ENCODE measurements around the gene SAPCD2.
A peak's percentile ranks its signal among the peaks of the same experiment; 100 is the strongest.
"Not testable (repeated sequence)": the region's sequence is repeated elsewhere in the genome, so short reads cannot be mapped to it uniquely, and the experiment has no call there.

SAPCD2 gene

DNA sequence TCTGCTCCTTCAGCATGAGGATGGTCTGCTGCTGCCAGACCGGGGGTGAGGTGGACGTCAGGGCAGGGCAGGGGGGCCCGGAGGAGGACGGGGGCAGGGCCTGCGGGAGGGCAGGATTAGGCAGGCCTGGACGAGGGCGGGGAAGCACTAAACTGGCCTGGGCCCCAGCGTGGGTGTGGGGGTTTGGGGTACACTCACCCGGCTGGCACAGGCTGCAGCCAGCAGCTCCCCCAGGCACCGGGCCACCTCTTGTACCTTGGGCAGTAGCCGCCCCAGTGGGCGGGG lies 5.5 kb downstream of the SAPCD2 start:
- POLR2A ChIA-PET: no interaction called here
- CTCF ChIA-PET: interaction anchor here (0.6 to 1.2 kb wide), 3 partner anchors 12 to 187 kb away, joined by 3 to 5 read pairs (median 4); partner anchors contain the start of gene UAP1L1
- TF ChIP-seq FOXM1 (IDR thresholded peaks at IDR 0.05; ENCODE audit: borderline replicate concordance) (no peak), HDGF (IDR thresholded peaks at IDR 0.05; ENCODE audit: borderline replicate concordance) (no peak), ZNF384 (IDR thresholded peaks at IDR 0.05) (no peak), FOXK2 (IDR thresholded peaks at IDR 0.05) (no peak), SP1 (IDR thresholded peaks at IDR 0.05) (no peak), BHLHE40 (IDR thresholded peaks at IDR 0.05; ENCODE audit: borderline replicate concordance) (no peak), LEF1 (IDR thresholded peaks at IDR 0.05; ENCODE audit: borderline replicate concordance) (no peak), L3MBTL2 (conservative IDR thresholded peaks at IDR 0.05) (no peak), TARDBP (IDR thresholded peaks at IDR 0.05) (no peak), CTBP1 (IDR thresholded peaks at IDR 0.05; ENCODE audit: borderline replicate concordance) (no peak)
- TF ChIP-seq, protein P1, sequence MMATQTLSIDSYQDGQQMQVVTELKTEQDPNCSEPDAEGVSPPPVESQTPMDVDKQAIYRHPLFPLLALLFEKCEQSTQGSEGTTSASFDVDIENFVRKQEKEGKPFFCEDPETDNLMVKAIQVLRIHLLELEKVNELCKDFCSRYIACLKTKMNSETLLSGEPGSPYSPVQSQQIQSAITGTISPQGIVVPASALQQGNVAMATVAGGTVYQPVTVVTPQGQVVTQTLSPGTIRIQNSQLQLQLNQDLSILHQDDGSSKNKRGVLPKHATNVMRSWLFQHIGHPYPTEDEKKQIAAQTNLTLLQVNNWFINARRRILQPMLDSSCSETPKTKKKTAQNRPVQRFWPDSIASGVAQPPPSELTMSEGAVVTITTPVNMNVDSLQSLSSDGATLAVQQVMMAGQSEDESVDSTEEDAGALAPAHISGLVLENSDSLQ (IDR thresholded peaks at IDR 0.05): no peak
- no peak for DNase-seq (ENCODE audit: extremely low spot score)

DNA sequence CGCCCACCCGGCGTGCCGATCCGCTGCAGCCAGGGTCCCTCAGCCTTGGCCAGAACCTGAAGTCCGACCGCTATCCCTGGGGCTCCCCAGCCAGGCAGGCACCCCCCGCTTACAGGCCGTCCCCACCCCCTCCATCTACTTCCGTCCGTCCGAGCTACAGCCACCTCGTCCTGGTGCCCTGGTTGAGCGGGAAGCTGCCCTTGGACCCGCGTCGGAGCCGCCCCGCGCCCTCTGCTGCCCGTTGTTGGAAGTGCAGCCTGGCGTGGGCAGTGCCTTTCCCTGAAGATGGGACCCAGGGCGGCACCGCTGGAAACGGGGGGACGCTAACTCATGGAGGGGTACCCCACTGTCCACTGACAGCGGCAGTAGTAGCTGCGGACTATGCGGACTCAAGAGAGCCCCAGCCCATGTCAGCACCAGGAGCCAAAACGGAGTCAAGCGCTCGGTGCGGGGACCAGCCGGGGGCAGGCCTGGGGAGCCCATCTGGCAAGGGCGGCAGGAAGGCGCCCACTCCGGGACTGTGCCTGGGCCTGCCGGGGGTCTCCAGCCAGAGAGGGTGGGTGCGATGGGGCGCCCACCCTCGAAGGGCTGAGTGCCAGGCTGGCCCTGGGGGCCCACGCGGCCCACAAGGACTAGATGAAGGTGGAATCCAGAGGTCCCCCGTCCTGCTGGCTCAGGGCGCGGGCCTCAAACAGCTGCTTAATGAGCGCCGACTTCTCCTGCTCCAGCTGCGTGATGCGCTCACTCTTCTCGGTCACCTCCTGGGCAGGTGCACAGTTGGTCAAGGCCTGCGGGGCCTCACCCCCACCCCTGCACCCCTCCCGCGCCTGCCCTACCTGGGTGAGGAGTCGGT lies 6.1 kb downstream of the SAPCD2 start:
- POLR2A ChIA-PET: interaction anchor here (0.9 kb wide), 1 partner anchor 15 kb away, joined by 5 read pairs; no protein-coding TSS in a partner anchor

DNA sequence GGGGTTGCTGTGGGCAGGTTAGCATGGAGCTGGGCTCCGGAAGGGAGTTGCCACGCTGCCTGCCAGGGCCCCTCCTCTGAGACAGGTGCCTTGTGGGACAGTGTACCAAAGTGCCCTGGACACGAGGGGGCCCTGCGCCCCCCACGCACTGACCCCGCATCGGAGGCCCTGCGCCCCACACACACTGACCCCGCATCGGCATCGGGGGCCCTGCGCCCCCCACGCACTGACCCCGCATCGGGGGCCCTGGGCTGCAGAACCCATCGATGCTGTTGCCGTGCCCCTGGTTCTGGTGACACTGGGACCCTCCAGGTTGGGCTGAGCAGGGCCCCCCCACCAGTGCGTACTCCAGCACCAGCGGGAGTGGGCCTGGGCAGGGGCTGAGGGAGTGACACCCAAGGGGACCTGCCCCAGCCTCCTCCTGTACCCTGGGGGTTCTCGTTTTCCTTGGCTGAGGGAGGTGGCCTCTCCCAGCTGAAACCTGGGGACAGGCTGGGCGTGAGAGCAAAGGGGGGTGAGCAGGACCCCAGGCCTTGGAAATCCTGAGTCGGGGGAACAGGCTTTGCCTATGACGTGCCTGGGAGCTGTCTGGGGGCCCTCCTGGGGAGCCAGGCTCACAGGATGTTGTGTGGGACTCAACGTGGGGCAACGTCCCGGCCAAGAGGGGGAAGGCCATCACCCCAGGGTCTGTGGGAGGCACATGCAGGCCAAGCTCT lies 6.9 kb downstream of the SAPCD2 start:
- CTCF ChIA-PET: interaction anchor here (0.6 to 1.2 kb wide), 12 partner anchors 8 to 275 kb away, joined by 3 to 9 read pairs (median 4); partner anchors contain the start of genes MAN1B1, NPDC1 and UAP1L1
- POLR2A ChIA-PET: interaction anchor here (0.9 kb wide), 1 partner anchor 15 kb away, joined by 5 read pairs; no protein-coding TSS in a partner anchor
- DNase-seq (ENCODE audit: extremely low spot score): no peak
- TF ChIP-seq ARNT (IDR thresholded peaks at IDR 0.05): no peak
- no peak for TF ChIP-seq TARDBP (IDR thresholded peaks at IDR 0.05)
- TF ChIP-seq CTBP1 (IDR thresholded peaks at IDR 0.05; ENCODE audit: borderline replicate concordance): no peak
- no peak for TF ChIP-seq L3MBTL2 (conservative IDR thresholded peaks at IDR 0.05)
- TF ChIP-seq HDGF (IDR thresholded peaks at IDR 0.05; ENCODE audit: borderline replicate concordance): no peak
- TF ChIP-seq ZNF384 (IDR thresholded peaks at IDR 0.05): no peak
- TF ChIP-seq SUZ12 (IDR thresholded peaks at IDR 0.05): no peak
- TF ChIP-seq, protein P1 (IDR thresholded peaks at IDR 0.05): no peak
- TF ChIP-seq LEF1 (IDR thresholded peaks at IDR 0.05; ENCODE audit: borderline replicate concordance): no peak
- no peak for TF ChIP-seq FOXM1 (IDR thresholded peaks at IDR 0.05; ENCODE audit: borderline replicate concordance)
- no peak for TF ChIP-seq FOXK2 (IDR thresholded peaks at IDR 0.05)
- no peak for TF ChIP-seq NFRKB (IDR thresholded peaks at IDR 0.05)
- TF ChIP-seq ELF4 (IDR thresholded peaks at IDR 0.05): no peak
- no peak for TF ChIP-seq SP1 (IDR thresholded peaks at IDR 0.05)
- TF ChIP-seq FOXA1 (IDR thresholded peaks at IDR 0.05): no peak
- TF ChIP-seq BHLHE40 (IDR thresholded peaks at IDR 0.05; ENCODE audit: borderline replicate concordance): no peak

More for the DNA sequence above, 6.1 kb downstream of the SAPCD2 start:
- peak; percentile 82 for DNase-seq (ENCODE audit: extremely low spot score)
- TF ChIP-seq NFRKB (IDR thresholded peaks at IDR 0.05): no peak
- TF ChIP-seq CTBP1 (IDR thresholded peaks at IDR 0.05; ENCODE audit: borderline replicate concordance): no peak
- TF ChIP-seq ZNF384 (IDR thresholded peaks at IDR 0.05): no peak
- CTCF ChIA-PET: interaction anchor here (0.6 to 1.2 kb wide), 12 partner anchors 8 to 276 kb away, joined by 3 to 9 read pairs (median 4); partner anchors contain the start of genes MAN1B1, NPDC1 and UAP1L1

DNA sequence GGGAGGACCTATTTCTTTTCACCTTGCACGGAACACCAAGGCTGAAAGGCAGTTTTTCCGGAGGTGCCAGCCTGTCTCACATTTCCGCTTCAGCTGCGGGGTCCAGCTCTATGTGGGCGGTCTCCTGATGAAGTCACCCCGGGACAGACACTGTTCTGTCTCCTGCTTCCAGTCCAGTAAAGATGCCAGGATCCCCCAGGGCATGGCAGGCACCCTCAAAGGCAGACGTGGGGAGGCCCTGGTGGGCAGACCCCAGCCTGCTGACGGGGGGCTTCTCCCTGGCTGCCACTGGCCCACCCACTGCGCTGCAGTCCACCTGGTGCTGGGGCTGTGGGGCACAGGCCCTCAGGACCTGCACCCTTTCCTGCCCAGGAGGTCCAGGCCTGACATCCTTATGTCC lies 7.6 kb downstream of the SAPCD2 start:
- DNase-seq (ENCODE audit: extremely low spot score); POLR2A ChIA-PET; CTCF ChIA-PET: not testable (repeated sequence)

DNA sequence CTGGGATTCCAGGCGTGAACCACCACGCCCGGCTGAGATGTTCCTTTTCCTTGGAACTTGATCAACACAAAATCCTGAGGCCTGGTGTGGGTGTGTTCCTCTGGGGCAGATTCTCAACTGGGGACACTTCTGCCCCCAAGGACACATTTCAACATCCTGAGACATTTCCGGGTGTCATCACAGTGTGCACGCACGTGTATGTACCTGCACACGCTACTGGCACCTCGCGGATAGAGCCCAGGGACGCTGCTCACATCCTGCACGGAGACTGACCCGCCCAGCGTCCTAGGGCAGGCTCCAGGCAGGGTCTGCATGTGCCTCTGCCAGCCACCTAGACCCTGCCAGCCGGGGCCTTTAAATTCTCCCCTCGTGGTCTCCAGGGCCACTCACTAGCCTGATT lies 8.0 kb downstream of the SAPCD2 start:
- DNase-seq (ENCODE audit: extremely low spot score): no peak
- CTCF ChIA-PET: no interaction called here
- POLR2A ChIA-PET: no interaction called here
- TF ChIP-seq FOXA1 (IDR thresholded peaks at IDR 0.05) (no peak), CTBP1 (IDR thresholded peaks at IDR 0.05; ENCODE audit: borderline replicate concordance) (no peak), ELF4 (IDR thresholded peaks at IDR 0.05) (no peak), ZNF384 (IDR thresholded peaks at IDR 0.05) (no peak), FOXM1 (IDR thresholded peaks at IDR 0.05; ENCODE audit: borderline replicate concordance) (no peak), LEF1 (IDR thresholded peaks at IDR 0.05; ENCODE audit: borderline replicate concordance) (no peak), ARNT (IDR thresholded peaks at IDR 0.05) (no peak), L3MBTL2 (conservative IDR thresholded peaks at IDR 0.05) (no peak), BHLHE40 (IDR thresholded peaks at IDR 0.05; ENCODE audit: borderline replicate concordance) (no peak), SUZ12 (IDR thresholded peaks at IDR 0.05) (no peak), TARDBP (IDR thresholded peaks at IDR 0.05) (no peak), FOXK2 (IDR thresholded peaks at IDR 0.05) (no peak), SP1 (IDR thresholded peaks at IDR 0.05) (no peak), HDGF (IDR thresholded peaks at IDR 0.05; ENCODE audit: borderline replicate concordance) (no peak), NFRKB (IDR thresholded peaks at IDR 0.05) (no peak)
- TF ChIP-seq, protein P1 (IDR thresholded peaks at IDR 0.05): no peak
